Fibroblast of skin of scalp (primary cell): Measurements from ENCODE around the gene IGF1R.

Experiments
- DNase-seq: peaks from one replicate; pipeline ENCODE4 v3.0.0-alpha.2; 2013

Gene IGF1R

DNA sequence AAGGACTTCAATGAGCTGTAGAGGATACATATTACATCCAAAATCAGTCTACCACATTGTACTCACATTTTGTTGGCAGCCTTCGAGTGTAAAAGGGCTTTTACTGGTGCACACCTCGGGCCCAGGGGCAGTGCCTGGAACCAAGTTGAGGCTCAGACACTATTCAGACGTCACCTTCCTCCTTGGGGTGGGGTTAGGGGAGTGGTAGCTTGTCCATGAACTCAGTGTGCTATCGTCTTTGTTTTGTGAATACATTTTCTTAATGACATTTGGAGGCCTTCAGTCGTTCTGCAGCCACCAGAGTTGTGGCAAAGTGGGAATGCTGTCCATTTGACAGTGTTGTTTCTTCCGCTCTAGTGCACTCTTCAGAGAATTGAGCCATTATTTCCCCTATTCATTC is 245.1 kb downstream of the IGF1R start:
- DNase-seq, result no peak

DNA sequence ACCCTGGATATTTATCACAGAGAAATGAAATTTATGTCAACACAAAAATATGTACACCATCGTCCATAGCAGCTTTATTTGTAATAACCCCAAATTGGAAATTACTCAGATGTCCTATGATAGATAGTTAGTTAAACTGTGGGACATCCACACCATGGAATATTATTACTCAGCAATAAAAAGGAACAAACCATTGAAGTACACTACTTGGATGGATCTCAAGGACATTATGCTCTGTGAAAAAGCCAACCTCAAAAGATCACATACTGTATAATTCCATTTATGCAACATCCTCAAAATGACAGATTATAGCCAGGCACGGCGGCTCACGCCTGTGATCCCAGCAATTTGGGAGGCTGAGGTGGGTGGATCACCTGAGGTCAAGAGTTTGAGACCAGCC is 246.0 kb downstream of the IGF1R start:
- DNase-seq, result no peak

DNA sequence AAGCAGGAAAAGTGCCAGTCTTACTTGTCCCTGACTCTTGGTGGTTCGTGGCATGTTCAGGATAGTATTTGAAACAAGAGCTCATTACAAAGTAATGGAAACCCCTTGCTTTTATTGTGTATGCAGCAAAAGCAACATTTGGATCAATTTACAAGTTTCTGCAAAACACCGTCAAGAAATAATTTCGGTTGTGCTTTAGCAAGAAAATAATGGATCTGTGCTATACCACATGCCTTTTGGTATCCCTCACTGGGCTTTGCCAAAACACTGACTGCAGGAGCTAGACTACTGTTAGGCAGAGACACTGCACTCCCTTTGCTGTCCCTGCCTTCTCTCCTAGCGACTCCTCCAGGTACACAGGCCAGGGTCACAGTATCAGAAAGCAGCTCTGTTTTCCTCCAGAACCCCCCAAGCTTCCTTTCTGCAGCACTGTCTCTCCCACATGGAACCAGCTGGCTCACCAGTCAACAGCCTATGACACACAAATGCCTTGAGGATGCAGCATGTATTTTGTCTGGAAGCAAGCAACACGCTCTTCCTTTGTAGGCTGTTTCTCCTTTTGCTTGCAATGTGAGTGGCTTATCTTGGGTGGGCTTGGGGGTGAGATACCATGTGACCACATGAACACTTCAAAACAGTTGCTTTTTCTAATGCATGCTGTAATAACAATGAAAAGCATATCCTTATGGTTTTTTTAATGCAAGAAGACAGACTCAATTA is 247.8 kb downstream of the IGF1R start:
- DNase-seq, result peak; percentile 76

DNA sequence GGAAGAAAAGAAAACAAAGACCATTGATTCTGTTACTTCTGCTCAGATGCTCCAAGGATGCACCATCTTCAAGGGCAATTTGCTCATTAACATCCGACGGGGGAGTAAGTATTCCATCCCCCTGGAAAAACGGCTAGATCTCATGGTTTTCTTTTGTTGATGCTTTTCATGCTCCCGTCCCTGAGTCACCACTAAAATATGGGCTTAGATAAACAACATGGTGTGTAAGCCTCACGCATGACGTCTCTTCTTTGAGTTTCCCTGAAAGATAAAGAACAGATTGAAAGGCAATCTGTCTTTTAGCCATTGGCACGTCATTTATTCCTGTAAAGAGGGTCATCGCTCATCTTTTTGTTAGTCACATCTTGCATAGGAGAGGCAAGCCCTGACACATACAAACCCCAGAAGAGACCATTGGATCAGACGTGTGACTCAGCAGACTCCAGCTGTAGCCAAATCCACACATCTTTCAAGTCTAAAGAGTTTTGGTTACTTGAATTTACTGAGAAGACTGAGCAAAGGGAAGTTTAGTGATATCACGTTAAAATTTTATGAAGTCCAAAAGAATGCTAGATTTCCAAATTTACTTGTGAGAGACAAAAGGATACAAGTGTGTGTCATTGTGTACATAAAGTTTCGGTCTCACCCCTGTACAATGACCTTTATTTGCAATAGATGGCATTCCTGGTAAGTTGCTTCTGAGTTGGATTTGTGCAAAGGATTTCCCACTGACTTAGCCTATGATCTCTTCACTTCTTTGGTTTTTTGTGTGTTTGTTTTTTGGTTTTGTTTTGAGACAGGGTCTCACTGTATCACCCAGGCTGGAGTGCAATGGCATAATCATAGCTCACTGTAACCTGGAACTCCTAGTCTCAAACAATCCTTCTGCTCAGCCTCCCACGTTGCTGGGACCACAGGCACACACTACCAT is 248.7 kb downstream of the IGF1R start:
- DNase-seq, result peak; percentile 99

DNA sequence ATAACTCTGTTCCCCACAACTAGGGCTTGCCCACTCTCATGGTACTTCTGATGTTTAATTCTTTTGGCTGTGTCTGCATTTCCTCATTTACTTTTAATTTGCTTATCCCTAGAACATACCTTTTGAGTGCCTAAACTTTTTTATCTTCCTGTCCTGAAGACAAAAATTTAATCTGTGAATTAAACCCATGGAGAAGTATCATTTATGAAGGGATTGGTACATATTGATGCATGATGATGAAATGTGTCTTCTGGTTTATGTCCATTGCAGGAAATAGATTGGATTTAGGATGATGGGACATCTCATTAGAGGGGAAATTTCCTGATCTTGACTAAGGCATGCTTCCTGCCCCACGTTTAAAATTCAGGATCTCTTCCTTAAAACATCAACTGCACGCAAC is 249.8 kb downstream of the IGF1R start:
- DNase-seq, result no peak

DNA sequence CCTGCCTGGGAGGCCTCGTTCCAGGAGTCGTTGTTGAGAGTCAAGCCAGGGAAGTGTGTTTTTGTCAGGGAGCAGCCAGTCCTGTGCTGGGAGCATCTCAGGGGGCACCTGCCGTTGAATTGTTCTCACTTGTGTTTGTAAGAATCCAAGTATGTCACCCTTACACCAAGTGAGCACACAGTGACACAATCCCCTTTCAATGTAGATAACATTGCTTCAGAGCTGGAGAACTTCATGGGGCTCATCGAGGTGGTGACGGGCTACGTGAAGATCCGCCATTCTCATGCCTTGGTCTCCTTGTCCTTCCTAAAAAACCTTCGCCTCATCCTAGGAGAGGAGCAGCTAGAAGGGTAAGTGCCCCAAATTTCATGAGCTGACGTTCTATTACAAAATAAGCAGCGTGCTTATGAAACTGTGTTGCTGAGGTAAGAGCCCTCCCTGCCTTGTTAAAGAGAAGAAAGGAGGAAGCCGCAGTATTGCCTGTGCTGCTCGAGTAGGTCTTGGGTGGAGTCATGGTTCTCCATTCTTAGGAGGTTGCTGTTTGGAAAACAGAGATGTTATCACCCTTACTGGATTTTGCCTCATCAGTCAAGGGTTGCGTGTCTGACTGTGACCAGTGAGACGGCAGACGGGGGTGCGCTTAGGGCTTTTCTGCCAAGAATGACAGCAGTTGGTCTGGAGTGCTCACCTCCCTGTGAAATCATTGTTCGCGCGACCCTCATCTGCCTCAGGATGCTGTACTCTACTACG is 251.1 kb downstream of the IGF1R start:
- DNase-seq, result no peak

DNA sequence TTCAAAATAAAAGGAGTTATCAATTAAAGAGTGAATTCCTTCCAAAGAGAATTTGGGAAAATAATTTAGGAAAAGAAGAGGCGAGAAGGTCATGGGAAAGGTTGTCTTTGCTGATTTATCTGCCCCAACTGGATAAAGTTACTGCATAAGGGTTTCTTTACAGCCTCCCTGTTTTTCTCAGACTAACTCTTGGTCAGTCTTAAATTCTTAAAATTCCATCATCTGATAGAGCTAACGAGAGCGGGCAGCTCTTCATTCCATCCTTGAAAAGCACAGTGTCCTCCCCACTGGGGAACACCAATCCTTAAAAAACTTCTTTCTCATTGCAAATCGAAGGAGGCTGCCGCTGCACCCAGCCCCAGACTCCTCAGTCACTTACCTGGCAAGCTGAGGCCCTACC is 252.0 kb downstream of the IGF1R start:
- DNase-seq, result peak; percentile 75

DNA sequence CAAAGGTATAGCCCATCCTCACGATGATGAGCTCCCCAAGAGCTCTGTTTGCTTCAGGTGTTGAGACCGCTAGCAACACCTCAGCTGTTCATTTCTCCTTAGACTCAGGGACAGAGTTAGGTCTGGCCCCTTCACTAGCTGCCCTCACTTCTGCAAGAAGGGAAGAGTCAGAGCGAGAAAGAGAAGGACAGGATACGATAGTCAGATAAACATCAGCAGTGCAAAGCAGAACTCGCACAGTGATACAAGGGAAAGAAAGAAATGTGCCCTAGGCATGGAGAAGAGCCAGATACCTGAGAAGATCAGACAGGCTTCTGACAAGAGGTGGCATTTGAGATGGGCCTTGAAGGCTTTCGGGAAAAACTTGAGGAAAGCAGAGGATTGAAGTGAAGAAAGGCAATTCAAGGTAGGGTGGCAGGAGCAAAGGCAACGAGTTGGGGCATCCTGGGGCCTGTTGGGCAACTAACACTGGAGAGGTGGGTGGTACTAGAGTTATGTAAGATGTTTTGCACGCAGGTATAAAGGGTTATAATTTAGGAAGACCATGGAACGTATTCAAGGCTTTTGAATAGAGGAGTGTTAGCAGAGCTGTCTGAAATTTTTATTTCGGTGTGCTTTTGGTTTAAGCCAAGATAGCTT is 253.2 kb downstream of the IGF1R start:
- DNase-seq, result no peak

DNA sequence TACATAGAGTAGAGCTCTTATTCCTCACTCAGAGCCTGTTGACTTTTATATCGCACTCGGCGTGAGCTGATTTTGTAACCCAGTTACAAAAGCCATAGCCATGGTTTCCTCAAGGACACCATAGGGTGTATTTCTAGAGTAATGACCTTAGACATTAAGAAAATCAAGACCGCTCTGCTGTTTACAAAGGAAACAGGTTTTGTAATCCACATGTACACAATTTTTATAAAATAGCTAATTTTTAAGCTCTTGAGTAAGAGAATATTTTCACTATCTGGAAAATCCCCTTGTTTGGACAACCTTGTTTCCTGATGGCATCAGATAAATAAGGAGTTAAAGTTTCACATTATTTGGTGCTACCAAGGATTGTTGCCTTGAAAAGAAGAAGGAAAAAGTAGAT is 254.6 kb downstream of the IGF1R start:
- DNase-seq, result no peak

DNA sequence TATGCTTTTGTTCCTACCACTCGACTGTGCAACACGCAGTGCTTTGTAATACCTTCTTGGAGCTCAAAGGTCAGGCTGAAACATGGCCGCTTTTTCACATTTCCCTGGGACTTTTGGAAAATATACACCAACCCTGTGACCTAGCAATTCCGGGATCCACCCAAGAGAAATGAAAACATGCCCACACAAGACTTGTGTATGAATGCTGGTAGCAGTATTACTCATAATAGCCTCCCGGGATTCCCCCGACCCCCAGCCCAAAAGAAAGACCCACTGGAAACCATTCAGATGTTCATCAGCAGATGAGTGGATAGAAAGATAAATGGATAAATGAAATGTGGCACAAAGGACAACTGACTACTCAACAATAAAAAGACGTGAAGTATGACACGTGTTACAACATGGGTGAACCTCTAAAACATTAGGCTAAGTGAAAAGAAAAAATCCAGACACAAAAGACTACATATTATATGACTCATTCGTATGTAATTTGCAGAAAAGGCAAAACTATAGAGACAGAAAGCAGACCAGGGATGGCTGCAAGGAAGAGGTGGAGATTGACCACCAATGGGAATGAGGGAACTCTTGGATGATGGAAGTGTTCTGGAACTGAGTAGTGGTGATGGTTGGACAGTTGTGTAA is 255.2 kb downstream of the IGF1R start:
- peak; percentile 90 for DNase-seq

DNA sequence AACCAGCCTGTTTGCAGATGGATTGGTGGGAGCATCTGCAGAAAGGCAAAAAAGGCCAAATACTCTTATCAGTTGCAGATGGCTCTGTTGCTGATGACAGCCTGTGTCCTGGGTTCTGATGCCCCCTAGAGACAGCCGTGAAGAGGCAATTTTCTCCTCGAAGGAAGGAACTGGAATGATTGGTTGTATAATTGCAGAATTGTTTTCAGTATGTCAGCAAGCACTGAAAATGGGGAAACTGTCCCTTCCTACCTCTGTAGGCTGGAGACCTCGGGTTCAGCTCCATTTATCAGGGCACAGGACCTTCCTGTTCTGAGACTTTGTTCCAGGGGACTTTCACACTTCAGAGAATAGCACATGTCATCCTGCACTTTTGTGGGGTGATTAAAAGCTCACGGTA is 256.2 kb downstream of the IGF1R start:
- peak; percentile 77 for DNase-seq

DNA sequence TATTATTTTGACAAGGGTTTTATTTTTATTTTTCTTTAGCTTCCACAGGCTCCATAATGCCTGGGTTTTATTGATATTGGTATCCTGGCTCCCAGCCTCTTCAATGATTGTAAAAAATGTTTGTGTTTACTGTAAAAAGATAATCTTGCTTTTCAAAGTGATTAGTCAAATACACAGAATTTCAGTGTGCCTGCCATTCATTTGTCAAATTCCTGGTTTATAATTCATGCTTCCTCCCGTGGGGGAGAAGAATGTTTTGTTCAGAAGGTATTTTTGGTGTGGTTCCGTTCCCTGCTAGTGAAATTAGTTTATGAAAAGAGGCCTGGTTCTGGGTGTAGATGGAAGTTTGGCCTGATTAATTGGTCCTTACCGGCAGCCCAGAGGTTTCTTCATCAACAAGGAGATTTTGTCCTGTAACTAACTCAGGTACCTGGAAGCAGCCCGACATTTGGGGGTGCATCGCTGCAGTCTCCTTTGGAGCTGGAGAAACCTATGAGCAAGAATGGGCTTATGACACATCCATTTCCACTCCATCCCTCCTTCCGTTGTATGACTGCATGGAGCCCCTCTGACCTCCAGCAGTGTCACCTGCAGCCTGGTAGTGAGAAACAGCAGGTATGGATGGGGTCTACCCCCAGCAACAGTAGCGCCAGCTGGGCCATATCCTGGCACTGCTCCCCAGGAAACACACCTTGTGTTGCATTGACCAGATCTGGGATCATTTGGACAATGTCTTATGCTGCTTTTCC is 257.8 kb downstream of the IGF1R start:
- peak; percentile 47 for DNase-seq

DNA sequence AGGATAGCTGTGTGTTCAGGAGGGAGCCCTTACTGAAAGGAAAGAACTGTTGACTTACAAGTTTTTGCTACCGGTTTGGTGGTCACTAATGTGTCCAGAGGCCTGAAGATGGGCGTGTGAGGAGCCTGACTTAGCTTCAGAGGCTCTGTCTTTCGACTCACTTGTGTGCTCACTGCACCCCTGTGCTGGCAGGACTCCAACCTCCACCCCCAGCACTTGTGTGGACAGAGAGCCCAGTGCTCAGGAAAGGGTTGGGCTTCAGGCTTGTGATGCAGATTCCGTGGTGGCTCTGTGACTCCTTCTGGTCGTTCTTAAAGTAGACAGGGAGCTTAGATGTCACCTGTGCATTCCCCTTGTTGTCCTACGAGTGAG is 258.4 kb downstream of the IGF1R start:
- peak; percentile 29 for DNase-seq

DNA sequence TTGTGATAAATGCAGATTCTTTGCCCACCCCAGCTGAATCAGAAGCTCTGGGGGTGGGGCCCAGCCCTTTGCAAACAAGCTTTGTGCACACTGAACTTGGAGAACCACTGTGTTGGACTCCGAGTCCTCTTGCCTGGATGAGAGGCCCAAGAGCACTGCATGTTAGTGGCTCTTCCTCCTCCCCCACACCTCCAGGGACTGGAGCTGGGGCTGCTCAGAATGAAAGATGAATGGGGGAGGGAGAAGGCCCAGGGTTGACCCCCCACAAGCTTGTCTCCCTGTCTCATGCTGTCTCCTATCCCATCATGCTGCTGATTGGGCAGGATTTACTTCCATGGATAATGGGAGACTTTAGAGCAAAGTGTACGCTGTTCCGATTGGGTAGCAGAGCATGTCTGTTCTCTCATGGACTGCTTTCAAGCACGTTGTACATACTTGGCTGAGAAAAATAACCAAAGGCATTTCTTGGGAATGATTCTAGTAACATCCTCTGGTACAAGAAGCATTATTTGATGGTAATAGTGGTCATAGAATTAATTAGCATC is 259.7 kb downstream of the IGF1R start:
- no peak for DNase-seq

DNA sequence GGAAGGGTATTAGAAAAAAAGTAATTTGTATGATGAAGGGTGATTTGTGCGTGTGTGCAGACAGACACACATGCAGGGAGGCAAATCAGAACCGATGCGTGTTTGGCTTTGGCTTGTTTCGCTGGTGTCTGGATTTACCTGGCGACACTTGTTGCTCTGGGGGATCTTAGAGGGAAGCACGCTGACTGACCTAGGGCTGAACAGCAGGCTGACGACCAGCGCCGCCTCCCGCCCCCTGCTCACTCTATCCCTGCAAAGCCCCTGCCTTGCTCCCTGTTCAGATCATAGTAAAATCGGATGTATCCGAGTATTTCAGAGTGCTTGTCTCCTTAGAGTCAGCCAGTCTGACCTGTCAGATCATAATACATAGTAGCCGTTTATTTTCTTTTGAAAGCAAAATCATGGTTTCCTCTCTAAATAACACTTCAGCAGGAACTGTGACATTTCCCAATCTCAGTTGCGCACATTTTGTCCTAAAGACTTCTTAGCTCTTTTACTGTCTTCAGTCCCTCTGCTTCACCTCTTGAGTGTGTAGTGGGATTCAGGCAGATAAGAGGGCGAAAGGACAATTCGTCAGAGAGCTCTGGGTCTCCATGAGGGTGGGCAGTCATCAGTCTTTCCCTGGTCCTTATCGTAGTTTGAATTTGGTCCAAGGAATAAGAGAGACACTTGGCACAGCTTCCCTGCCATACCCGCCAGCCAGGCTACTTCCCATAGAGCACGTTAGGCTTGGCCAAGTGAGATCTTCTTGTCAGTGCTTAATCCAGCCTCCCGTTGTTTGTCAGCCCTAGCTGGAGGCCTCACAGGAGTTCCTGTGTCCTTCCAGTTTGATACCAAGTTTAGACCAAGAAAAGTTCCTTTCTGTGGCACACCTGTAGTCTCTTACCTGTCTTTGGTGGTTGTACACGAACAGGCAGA is 261.9 kb downstream of the IGF1R start:
- DNase-seq, result no peak

DNA sequence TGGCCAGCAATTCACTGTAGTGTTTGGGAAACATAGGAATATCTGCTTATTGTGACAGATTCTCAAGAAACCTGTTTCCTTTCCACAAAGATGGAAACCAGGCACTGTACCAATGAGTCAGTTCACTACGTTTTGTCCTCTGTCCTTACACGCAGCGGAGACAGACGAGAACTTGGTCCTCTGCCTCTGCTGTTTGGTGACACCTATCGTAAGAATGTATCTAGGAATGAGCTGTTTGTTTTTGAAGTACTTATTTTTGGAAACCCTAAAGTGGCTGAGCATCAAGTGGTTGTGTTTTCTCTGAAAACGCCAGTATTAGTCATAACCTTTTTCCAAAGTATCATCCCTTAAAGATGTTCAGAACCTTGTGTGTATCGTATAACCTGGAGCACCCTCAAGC is 266.3 kb downstream of the IGF1R start:
- peak; percentile 90 for DNase-seq

DNA sequence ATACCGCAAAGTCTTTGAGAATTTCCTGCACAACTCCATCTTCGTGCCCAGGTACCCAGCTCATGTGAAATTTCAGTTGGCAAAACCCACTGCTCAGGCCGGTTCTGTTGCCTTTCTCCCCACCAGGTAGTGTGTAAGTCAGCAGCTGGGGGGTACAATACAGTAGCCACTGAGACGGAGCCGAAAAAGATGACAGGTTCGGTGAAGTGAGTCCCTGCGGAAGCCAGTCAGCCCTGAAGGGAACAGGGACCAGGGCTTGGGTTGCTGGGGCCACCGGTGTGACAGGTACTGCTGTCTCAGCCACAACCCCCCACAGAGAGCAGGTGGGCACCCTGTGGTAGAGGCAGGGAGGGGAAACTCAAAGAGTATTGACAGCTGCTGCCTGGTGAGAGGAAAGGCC is 268.5 kb downstream of the IGF1R start:
- no peak for DNase-seq

DNA sequence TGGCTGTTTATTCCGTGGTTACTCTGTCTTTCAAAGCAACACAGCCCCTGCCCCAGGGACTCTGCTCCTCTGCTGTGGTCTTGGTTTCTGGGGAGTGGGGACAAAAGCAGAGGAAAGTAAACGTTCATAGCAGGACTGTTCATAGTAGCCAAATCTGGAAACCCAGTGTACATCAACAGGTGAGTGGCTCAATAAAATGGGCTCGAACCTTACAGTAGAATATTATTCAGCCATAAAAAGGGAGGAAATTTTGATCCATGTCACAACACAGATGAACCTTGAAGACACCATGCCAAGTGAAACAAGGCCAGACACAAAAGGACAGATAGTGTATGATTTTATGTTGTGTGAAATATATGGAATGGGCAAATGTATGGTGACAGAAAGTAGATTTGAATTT is 269.1 kb downstream of the IGF1R start:
- DNase-seq, result no peak

DNA sequence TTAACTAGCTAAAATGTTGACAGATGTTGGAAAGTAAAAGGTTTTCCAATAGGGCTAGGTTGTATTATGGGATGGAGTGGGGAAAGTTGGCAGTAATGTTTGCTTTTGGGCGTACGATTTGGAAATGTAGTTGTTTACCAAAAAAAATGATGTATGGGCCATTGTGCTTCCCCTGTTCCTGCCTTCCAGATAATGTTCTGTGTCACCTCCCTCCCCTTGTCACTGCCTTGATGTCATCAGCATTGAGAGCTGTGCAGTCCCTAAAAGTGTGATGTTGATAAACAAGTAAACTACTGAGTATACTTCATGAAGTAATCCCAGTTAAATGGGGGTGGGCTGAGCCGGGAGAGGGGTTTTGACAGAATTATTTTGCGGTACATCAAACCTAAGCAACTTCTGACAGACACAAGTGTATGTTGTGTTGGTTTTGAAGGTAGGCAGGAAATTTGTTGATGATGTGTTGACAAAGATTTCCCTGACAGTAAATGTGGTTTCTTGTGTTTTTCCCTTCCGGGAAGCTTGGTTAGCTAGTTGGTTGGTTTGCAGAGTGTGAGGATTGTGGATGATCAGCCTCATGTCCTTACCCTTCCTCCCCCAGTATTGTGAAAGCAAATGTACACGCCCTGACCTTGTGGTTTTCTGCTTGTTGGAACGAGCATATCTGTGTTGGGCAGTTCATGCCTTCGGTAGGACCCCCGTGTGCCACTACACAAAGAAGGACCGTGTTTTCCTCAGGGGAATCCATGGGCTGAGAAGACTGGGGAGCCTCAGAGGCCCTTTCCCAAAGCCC is 271.9 kb downstream of the IGF1R start:
- no peak for DNase-seq
